Measurements from ENCODE around the gene LRRN2. TPM values are rescaled to one million over a fixed set of nuclear protein-coding genes. Genes with fewer than 3 reads are reported as not detected.

Gene LRRN2
- total and polyA plus RNA-seq, 2 of the 8 experiments (the other 6 are each of a cell fraction or from before 2014, with no cell fraction given) = 1.8 to 2.3 TPM

- H3K4me3 ChIP-seq (ENCODE audit: extremely low read depth in 1 of 4, insufficient read depth in 2 of 4, low read depth in 3 of 4, low read length in 4 of 4) = no peak overlapping the region
- peaks cover 6 to 14% (median 11%) of the 10 kb centered on the region in 4 experiments for H3K4me1 ChIP-seq (replicated peaks in 1 of 4; ENCODE audit: control insufficient read depth in 3 of 4, insufficient read depth in 4 of 4, low read length in 3 of 4)
- H2BK120ac ChIP-seq (replicated peaks; ENCODE audit: low read depth, low read length) = no peak overlapping the region
- H3K79me1 ChIP-seq (ENCODE audit: low read depth, low read length) = no peaks in the 10 kb centered on the region
- no peak overlapping the region for H3K18ac ChIP-seq (ENCODE audit: extremely low read depth, low read length)
- H3K56ac ChIP-seq (replicated peaks; ENCODE audit: insufficient read length, low read depth, low read length) = no peak overlapping the region
- H3K9me3 ChIP-seq (ENCODE audit: insufficient read depth in 2 of 2, low read depth in 1 of 2, low read length in 1 of 2) = no peaks in the 10 kb centered on the region
- DNase-seq (ENCODE audit: low read depth in 1 of 2, low spot score in 2 of 2) (no peak), FAIRE-seq (no peak)
- H3K79me2 ChIP-seq (ENCODE audit: control insufficient read depth in 1 of 2, insufficient read depth in 2 of 2, low read length in 2 of 2) = no peaks in the 10 kb centered on the region
- no peak overlapping the region for H4K5ac ChIP-seq (ENCODE audit: insufficient read length, low read depth, low read length)
- TF ChIP-seq MAX (IDR thresholded peaks at IDR 0.05) = no peak
- TF ChIP-seq EP300 (IDR thresholded peaks at IDR 0.05; ENCODE audit: borderline replicate concordance in 1 of 2, low read depth in 2 of 2, low read length in 2 of 2) = no peak
- TF ChIP-seq CBX8 (IDR thresholded peaks at IDR 0.05; ENCODE audit: borderline replicate concordance, low read depth, low read length) = no peak
- TF ChIP-seq SIN3A (conservative IDR thresholded peaks at IDR 0.05 in 1 of 2, IDR thresholded peaks at IDR 0.05 in 1 of 2; ENCODE audit: low read depth in 1 of 2, low read length in 2 of 2) = no peak
- TF ChIP-seq ZNF274 (IDR thresholded peaks at IDR 0.05; ENCODE audit: borderline replicate concordance, extremely low read depth, low read length) = no peak
- no peak for TF ChIP-seq TEAD4 (IDR thresholded peaks at IDR 0.05; ENCODE audit: low read depth, low read length)
- ChIA-PET POLR2A (ENCODE audit: partially characterized antibody) (no interaction called here), CTCF (ENCODE audit: partially characterized antibody) (interaction anchor here (0.6 to 1.4 kb wide), 5 partner anchors 19 to 367 kb away, joined by 3 to 4 read pairs (median 3); no protein-coding TSS in a partner anchor)
- WGBS, 2 experiments (ENCODE audit: extremely low coverage in 1 of 2, insufficient coverage in 1 of 2, insufficient read length in 1 of 2, insufficient replicate concordance in 2 of 2, low coverage in 1 of 2, low lambda C conversion rate in 2 of 2, missing lambda C conversion rate in 1 of 2) = 63% methylated on average over 11 of the region's 11 CpGs; no CpG with 5 or more reads in 1 of the 2 experiments
- peak overlapping the region; percentile 91 for H4K91ac ChIP-seq (replicated peaks; ENCODE audit: insufficient read length, low read length)
- H3K14ac ChIP-seq (ENCODE audit: insufficient read length) = no peak overlapping the region
- H2BK15ac ChIP-seq (ENCODE audit: low read length) = no peak overlapping the region
- H4K8ac ChIP-seq (ENCODE audit: extremely low read depth, insufficient read depth, low read length) = no peak overlapping the region
- H3K23me2 ChIP-seq (ENCODE audit: low read depth, low read length) = no peaks in the 10 kb centered on the region
- 0 out of 2 replicates have a peak overlapping the region, but pooled peaks have one; percentile 38 for H2AFZ ChIP-seq (ENCODE audit: low read length)
- peak overlapping the region; percentile 35; the same call in 1 of the 2 replicates for H2BK12ac ChIP-seq (ENCODE audit: low read depth, low read length)
- H2AK5ac ChIP-seq (ENCODE audit: low read depth, low read length) = 0 out of 2 replicates have a peak overlapping the region, but pooled peaks have one; percentile 45
- H3K4me2 ChIP-seq (ENCODE audit: insufficient read depth in 1 of 2, low read depth in 2 of 2, low read length in 2 of 2) = no peak overlapping the region; a peak in 1 of 4 replicates
- no peak overlapping the region for H3K27ac ChIP-seq (ENCODE audit: low read depth, low read length)
- H3K27me3 ChIP-seq (replicated peaks in 1 of 4; ENCODE audit: control insufficient read depth in 3 of 4, extremely low read depth in 1 of 4, insufficient read depth in 3 of 4, low read length in 3 of 4) = peaks cover 0 to 2% (median 0%) of the 10 kb centered on the region in 4 experiments; a peak in 1 of 7 replicates
- no peaks in the 10 kb centered on the region for H3K36me3 ChIP-seq (ENCODE audit: control insufficient read depth in 2 of 4, insufficient read depth in 4 of 4, low read length in 3 of 4)
- no peak overlapping the region for H3K4ac ChIP-seq (replicated peaks; ENCODE audit: insufficient read length, low read depth, low read length)
- no peak overlapping the region for H3K9ac ChIP-seq (replicated peaks in 1 of 4; ENCODE audit: extremely low read depth in 1 of 4, low read depth in 3 of 4, low read length in 3 of 4)
- H2BK5ac ChIP-seq (ENCODE audit: low read depth, low read length) = peak overlapping the region; percentile 20; the same call in 1 of the 2 replicates
- H4K20me1 ChIP-seq (replicated peaks in 1 of 2; ENCODE audit: control insufficient read depth in 1 of 2, insufficient read depth in 2 of 2, low read length in 2 of 2) = no peaks in the 10 kb centered on the region
- H2BK20ac ChIP-seq (ENCODE audit: low read length) = 0 out of 2 replicates have a peak overlapping the region, but pooled peaks have one; percentile 64
- H3K23ac ChIP-seq (ENCODE audit: insufficient read length) = no peak overlapping the region
These were observed 100.7 kb downstream of the LRRN2 start for GRCh38 chr1:204584699-204585372.
